ENCODE results near the gene IFI30.

IFI30 gene

GRCh38 chr19:18173572-18174288 is at the start of gene IFI30:
TSS of gene IFI30 (plus strand) at chr19:18173813. CDS start at chr19:18173842, 29 bp downstream.
- peak; percentile 87 for DNase-seq

- no peak for DNase-seq
Observed at GRCh38 chr19:18123819-18124218, 49.8 kb upstream of the IFI30 start.

GRCh38 chr19:18126097-18126496 is 47.5 kb upstream of the IFI30 start:
- DNase-seq = no peak

- no peak for DNase-seq
Observed at GRCh38 chr19:18128044-18128443, 45.6 kb upstream of the IFI30 start.

GRCh38 chr19:18128805-18129204 is 44.8 kb upstream of the IFI30 start:
- DNase-seq = no peak

GRCh38 chr19:18130523-18131242 is 42.9 kb upstream of the IFI30 start:
- no peak for DNase-seq

GRCh38 chr19:18131841-18132596 is 41.6 kb upstream of the IFI30 start:
- peak; percentile 84 for DNase-seq

- no peak for DNase-seq
Observed at GRCh38 chr19:18135712-18136584, 37.7 kb upstream of the IFI30 start.

GRCh38 chr19:18137242-18137641 is 36.4 kb upstream of the IFI30 start:
- DNase-seq = no peak

- DNase-seq = no peak
Observed at GRCh38 chr19:18137657-18138339, 35.8 kb upstream of the IFI30 start.

- no peak for DNase-seq
Observed at GRCh38 chr19:18140473-18140872, 33.1 kb upstream of the IFI30 start.

GRCh38 chr19:18141031-18141430 is 32.6 kb upstream of the IFI30 start:
- DNase-seq = no peak

GRCh38 chr19:18143902-18144301 is 29.7 kb upstream of the IFI30 start:
- no peak for DNase-seq

GRCh38 chr19:18144361-18144760 is 29.3 kb upstream of the IFI30 start:
- DNase-seq = no peak

- DNase-seq = no peak
Observed at GRCh38 chr19:18144906-18145305, 28.7 kb upstream of the IFI30 start.

- no peak for DNase-seq
Observed at GRCh38 chr19:18145391-18145999, 28.1 kb upstream of the IFI30 start.

GRCh38 chr19:18147396-18147795 is 26.2 kb upstream of the IFI30 start:
- DNase-seq = no peak

- no peak for DNase-seq
Observed at GRCh38 chr19:18149596-18149975, 24.0 kb upstream of the IFI30 start.

GRCh38 chr19:18150776-18151624 is 22.6 kb upstream of the IFI30 start:
- DNase-seq = no peak

- DNase-seq = peak; percentile 100
Observed at GRCh38 chr19:18152442-18152816, 21.2 kb upstream of the IFI30 start.

Data from NCI-H82 (cell line).